Measurements from ENCODE around the gene MRPL46. TPM values are rescaled to one million over a fixed set of nuclear protein-coding genes. Genes with fewer than 3 reads are reported as not detected.

Gene MRPL46
- total and polyA plus RNA-seq, 2 of the 13 experiments (the other 11 are each of a cell fraction or from before 2014, with no cell fraction given), result 62.9 to 79.2 TPM

DNA sequence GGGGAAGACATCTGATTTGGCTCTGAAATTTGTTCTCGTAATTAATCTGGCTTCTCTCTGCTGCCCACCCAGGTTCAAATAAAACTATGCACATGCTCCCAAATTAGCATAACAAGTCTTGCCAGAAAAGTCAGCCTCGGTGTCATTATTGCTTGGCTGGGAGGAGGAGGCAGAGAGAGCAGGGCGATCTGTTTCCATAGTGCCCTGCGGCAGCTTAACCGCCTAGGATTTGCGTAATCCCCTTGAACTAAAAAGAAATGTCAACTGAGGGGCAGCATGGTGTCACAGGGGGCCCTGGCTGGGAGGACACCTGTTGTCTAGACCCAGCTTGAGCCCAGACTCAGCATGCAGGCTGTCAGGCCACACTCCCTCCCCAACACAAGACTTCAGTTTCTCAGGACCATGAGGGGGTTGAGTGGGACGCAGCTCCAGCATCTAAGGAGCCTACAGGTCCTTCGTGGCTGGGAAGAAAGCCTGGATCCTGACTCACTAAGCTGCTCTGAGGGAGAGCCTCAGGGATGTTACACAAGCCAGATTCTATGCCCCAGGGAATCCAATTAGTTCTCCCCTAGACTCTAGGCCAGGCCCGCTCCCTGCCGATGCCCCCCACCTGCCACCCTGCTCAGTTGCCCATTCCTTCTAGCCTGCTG, 17.6 kb upstream of the MRPL46 start (continued):
- TF ChIP-seq, protein P1, sequence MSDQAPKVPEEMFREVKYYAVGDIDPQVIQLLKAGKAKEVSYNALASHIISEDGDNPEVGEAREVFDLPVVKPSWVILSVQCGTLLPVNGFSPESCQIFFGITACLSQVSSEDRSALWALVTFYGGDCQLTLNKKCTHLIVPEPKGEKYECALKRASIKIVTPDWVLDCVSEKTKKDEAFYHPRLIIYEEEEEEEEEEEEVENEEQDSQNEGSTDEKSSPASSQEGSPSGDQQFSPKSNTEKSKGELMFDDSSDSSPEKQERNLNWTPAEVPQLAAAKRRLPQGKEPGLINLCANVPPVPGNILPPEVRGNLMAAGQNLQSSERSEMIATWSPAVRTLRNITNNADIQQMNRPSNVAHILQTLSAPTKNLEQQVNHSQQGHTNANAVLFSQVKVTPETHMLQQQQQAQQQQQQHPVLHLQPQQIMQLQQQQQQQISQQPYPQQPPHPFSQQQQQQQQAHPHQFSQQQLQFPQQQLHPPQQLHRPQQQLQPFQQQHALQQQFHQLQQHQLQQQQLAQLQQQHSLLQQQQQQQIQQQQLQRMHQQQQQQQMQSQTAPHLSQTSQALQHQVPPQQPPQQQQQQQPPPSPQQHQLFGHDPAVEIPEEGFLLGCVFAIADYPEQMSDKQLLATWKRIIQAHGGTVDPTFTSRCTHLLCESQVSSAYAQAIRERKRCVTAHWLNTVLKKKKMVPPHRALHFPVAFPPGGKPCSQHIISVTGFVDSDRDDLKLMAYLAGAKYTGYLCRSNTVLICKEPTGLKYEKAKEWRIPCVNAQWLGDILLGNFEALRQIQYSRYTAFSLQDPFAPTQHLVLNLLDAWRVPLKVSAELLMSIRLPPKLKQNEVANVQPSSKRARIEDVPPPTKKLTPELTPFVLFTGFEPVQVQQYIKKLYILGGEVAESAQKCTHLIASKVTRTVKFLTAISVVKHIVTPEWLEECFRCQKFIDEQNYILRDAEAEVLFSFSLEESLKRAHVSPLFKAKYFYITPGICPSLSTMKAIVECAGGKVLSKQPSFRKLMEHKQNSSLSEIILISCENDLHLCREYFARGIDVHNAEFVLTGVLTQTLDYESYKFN (CRISPR knock-in tag; conservative IDR thresholded peaks at IDR 0.05), result no peak
- TF ChIP-seq TRIM24 (CRISPR knock-in tag; IDR thresholded peaks at IDR 0.05), result no peak
- TF ChIP-seq REPIN1 (CRISPR knock-in tag; IDR thresholded peaks at IDR 0.05; ENCODE audit: borderline replicate concordance, low read depth), result no peak
- TF ChIP-seq JDP2 (CRISPR knock-in tag; IDR thresholded peaks at IDR 0.05; ENCODE audit: borderline replicate concordance), result no peak
- no peak for TF ChIP-seq KDM6A (CRISPR knock-in tag; IDR thresholded peaks at IDR 0.05; ENCODE audit: low read depth)
- no peak for TF ChIP-seq TBL1XR1 (IDR thresholded peaks at IDR 0.05; ENCODE audit: borderline replicate concordance, low read length, partially characterized antibody)
- TF ChIP-seq ZNF615 (CRISPR knock-in tag; IDR thresholded peaks at IDR 0.05; ENCODE audit: borderline replicate concordance), result no peak
- TF ChIP-seq, protein P2, sequence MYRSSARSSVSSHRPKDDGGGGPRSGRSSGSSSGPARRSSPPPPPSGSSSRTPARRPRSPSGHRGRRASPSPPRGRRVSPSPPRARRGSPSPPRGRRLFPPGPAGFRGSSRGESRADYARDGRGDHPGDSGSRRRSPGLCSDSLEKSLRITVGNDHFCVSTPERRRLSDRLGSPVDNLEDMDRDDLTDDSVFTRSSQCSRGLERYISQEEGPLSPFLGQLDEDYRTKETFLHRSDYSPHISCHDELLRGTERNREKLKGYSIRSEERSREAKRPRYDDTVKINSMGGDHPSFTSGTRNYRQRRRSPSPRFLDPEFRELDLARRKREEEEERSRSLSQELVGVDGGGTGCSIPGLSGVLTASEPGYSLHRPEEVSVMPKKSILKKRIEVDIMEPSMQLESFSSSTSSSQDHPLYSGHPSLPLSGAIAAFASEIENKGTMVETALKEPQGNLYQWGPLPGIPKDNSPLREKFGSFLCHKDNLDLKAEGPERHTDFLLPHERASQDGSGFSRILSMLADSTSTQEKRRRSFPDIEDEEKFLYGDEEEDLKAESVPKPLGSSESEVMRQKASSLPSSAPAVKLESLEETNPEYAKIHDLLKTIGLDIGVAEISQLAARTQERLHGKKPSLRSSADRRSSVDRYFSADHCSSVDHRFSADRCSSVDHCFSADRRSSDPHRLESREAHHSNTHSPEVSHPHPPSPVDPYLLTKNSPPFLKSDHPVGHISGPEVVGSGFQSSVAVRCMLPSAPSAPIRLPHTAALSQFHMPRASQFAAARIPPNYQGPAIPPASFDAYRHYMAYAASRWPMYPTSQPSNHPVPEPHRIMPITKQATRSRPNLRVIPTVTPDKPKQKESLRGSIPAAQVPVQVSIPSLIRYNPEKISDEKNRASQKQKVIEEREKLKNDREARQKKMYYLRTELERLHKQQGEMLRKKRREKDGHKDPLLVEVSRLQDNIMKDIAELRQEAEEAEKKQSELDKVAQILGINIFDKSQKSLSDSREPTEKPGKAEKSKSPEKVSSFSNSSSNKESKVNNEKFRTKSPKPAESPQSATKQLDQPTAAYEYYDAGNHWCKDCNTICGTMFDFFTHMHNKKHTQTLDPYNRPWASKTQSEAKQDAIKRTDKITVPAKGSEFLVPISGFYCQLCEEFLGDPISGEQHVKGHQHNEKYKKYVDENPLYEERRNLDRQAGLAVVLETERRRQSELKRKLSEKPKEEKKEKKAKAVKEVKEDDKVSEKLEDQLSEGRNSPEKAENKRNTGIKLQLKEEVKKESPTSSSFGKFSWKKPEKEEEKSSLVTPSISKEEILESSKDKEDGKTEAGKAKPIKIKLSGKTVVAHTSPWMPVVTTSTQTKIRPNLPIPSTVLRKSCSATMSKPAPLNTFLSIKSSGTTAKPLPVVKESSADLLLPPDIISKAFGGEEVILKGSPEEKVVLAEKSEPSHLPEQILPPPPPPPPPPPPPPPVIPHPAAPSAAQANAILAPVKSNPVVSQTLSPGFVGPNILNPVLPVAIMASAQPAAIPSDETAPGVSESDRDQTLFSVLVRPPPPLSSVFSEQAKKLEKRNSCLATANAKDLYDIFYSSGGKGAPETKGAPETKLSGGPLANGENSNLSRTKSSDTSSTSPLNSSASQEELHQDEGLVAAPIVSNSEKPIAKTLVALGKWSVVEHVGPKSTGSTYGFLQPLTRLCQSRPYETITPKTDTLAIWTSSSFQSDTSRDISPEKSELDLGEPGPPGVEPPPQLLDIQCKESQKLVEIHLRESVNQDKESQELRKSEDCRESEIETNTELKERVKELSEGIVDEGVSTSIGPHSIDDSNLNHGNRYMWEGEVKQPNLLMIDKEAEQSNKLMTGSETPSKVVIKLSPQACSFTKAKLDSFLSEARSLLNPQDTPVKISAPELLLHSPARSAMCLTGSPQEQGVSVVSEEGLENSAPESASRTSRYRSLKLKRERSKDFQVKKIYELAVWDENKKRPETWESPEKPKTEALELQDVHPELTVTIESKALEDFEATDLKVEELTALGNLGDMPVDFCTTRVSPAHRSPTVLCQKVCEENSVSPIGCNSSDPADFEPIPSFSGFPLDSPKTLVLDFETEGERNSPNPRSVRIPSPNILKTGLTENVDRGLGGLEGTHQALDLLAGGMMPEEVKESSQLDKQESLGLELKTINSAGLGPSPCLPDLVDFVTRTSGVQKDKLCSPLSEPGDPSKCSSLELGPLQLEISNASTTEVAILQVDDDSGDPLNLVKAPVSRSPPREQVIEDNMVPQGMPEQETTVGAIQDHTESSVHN (CRISPR knock-in tag; IDR thresholded peaks at IDR 0.05), result no peak
- TF ChIP-seq, protein P3, sequence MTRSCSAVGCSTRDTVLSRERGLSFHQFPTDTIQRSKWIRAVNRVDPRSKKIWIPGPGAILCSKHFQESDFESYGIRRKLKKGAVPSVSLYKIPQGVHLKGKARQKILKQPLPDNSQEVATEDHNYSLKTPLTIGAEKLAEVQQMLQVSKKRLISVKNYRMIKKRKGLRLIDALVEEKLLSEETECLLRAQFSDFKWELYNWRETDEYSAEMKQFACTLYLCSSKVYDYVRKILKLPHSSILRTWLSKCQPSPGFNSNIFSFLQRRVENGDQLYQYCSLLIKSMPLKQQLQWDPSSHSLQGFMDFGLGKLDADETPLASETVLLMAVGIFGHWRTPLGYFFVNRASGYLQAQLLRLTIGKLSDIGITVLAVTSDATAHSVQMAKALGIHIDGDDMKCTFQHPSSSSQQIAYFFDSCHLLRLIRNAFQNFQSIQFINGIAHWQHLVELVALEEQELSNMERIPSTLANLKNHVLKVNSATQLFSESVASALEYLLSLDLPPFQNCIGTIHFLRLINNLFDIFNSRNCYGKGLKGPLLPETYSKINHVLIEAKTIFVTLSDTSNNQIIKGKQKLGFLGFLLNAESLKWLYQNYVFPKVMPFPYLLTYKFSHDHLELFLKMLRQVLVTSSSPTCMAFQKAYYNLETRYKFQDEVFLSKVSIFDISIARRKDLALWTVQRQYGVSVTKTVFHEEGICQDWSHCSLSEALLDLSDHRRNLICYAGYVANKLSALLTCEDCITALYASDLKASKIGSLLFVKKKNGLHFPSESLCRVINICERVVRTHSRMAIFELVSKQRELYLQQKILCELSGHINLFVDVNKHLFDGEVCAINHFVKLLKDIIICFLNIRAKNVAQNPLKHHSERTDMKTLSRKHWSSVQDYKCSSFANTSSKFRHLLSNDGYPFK (CRISPR knock-in tag; IDR thresholded peaks at IDR 0.05; ENCODE audit: borderline replicate concordance), result no peak
- no peak for TF ChIP-seq ERF (CRISPR knock-in tag; IDR thresholded peaks at IDR 0.05)
- TF ChIP-seq, protein P4, sequence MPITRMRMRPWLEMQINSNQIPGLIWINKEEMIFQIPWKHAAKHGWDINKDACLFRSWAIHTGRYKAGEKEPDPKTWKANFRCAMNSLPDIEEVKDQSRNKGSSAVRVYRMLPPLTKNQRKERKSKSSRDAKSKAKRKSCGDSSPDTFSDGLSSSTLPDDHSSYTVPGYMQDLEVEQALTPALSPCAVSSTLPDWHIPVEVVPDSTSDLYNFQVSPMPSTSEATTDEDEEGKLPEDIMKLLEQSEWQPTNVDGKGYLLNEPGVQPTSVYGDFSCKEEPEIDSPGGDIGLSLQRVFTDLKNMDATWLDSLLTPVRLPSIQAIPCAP (CRISPR knock-in tag; IDR thresholded peaks at IDR 0.05; ENCODE audit: low read depth), result no peak
- no peak for TF ChIP-seq ZNF460 (CRISPR knock-in tag; IDR thresholded peaks at IDR 0.05; ENCODE audit: borderline replicate concordance)
- no peak for TF ChIP-seq KDM5A (IDR thresholded peaks at IDR 0.05; ENCODE audit: borderline replicate concordance, low read length)
